IMR-90 (cell line): Measurements from ENCODE around the gene CTTN. TPM values are rescaled to one million over a fixed set of nuclear protein-coding genes. Genes with fewer than 3 reads are reported as not detected.

Source experiments
- ATAC-seq: fragments of 200-7000 bp; cut with Tn5 transposase; 2 replicates; pipeline ENCODE4 v1.9.1; 2020; ENCODE audit warnings: low read depth, mild to moderate bottlenecking, moderate library complexity
- BruUV-seq: library from RNA; stranded (reverse); fragments of 400-500 nt; replicated peaks from 2 replicates; lab custom pipeline; 2021; lab: Mats Ljungman, UMichigan
- CTCF ChIA-PET: fragments of 300-600 bp; formaldehyde crosslinking; extraction: SDS; loops from one replicate; lab custom pipeline; 2021; ENCODE audit warnings: antibody characterized with exemption; lab: Yijun Ruan, JAX
- POLR2A ChIA-PET: fragments of 300-600 bp; sonication (Branson Sonifier 250); formaldehyde crosslinking; loops from one replicate; lab custom pipeline; 2022; ENCODE audit warnings: antibody characterized with exemption; ENCODE audit not compliant: unreplicated experiment; lab: Charles Lee
- DNase-seq: peaks from one replicate; pipeline ENCODE4 v3.0.0; 2013
- H2AFZ ChIP-seq: replicated peaks from 2 replicates; pipeline ENCODE3; 2013; ENCODE audit warnings: low read length, mild to moderate bottlenecking; ENCODE audit not compliant: poor library complexity
- H2AK5ac ChIP-seq: 2 replicates; pipeline ENCODE4 v1.6.1; 2013; ENCODE audit warnings: low read depth, low read length, inconsistent platforms
- H2AK9ac ChIP-seq: replicated peaks from 2 replicates; pipeline ENCODE3; 2013; ENCODE audit warnings: mild to moderate bottlenecking, low read depth, low read length, moderate library complexity; ENCODE audit not compliant: poor library complexity
- H2BK120ac ChIP-seq: 2 replicates; pipeline ENCODE4 v1.6.1; 2013; ENCODE audit warnings: low read depth, low read length, inconsistent platforms
- H2BK15ac ChIP-seq: 3 replicates; pipeline ENCODE4 v1.6.1; 2013; ENCODE audit warnings: low read depth, low read length, inconsistent platforms
- H2BK20ac ChIP-seq: 2 replicates; pipeline ENCODE4 v1.6.1; 2013; ENCODE audit warnings: low read depth, mild to moderate bottlenecking, inconsistent platforms, low read length, moderate library complexity
- H2BK5ac ChIP-seq: 2 replicates; pipeline ENCODE4 v1.6.1; 2013; ENCODE audit warnings: mild to moderate bottlenecking, low read depth, low read length, inconsistent platforms; ENCODE audit not compliant: poor library complexity, severe bottlenecking
- H3K14ac ChIP-seq: replicated peaks from 2 replicates; pipeline ENCODE4 v1.6.1; 2013; ENCODE audit warnings: low read depth, low read length, inconsistent platforms
- H3K18ac ChIP-seq: 2 replicates; pipeline ENCODE4 v1.6.1; 2013; ENCODE audit warnings: low read depth, low read length, control low read depth
- H3K23ac ChIP-seq: 2 replicates; pipeline ENCODE4 v1.6.1; 2013; ENCODE audit warnings: low read depth, low read length, inconsistent platforms
- H3K27ac ChIP-seq: 2 replicates; pipeline ENCODE4 v1.5.1; 2013; ENCODE audit warnings: mild to moderate bottlenecking, control low read depth, low read length; ENCODE audit not compliant: insufficient read depth
- H3K27me3 ChIP-seq: 2 replicates; pipeline ENCODE4 v1.6.1; 2013; ENCODE audit warnings: low read length; ENCODE audit not compliant: control insufficient read depth, insufficient read depth
- H3K36me3 ChIP-seq: 2 replicates; pipeline ENCODE4 v1.6.1; 2013; ENCODE audit warnings: low read length, mixed read lengths; ENCODE audit not compliant: control insufficient read depth, insufficient read depth
- H3K4ac ChIP-seq: 2 replicates; pipeline ENCODE4 v1.6.1; 2013; ENCODE audit warnings: low read depth, low read length, inconsistent platforms
- H3K4me1 ChIP-seq: 2 replicates; pipeline ENCODE4 v1.6.1; 2013; ENCODE audit warnings: low read length, mixed read lengths; ENCODE audit not compliant: control insufficient read depth, insufficient read depth
- H3K4me2 ChIP-seq: 2 replicates; pipeline ENCODE4 v1.6.1; 2013; ENCODE audit warnings: low read depth, mild to moderate bottlenecking, control low read depth, low read length, moderate library complexity
- H3K4me3 ChIP-seq: 2 replicates; pipeline ENCODE4 v1.5.1; 2013; ENCODE audit warnings: low read depth, mild to moderate bottlenecking, control low read depth, low read length, moderate library complexity; ENCODE audit not compliant: insufficient read depth
- H3K56ac ChIP-seq: 2 replicates; pipeline ENCODE4 v1.6.1; 2013; ENCODE audit warnings: low read length, inconsistent platforms; ENCODE audit not compliant: insufficient read depth; ENCODE audit errors: extremely low read depth
- H3K79me1 ChIP-seq, 2 experiments: 2 replicates each; pipeline ENCODE4 v1.6.1; 2013; ENCODE audit warnings: low read length in 2 of 2, inconsistent platforms in 1 of 2, low read depth in 1 of 2
- H3K9ac ChIP-seq: 2 replicates; pipeline ENCODE4 v1.6.1; 2013; ENCODE audit warnings: low read depth, low read length, control low read depth
- H3K9me1 ChIP-seq: 2 replicates; pipeline ENCODE4 v1.6.1; 2013; ENCODE audit warnings: low read length, inconsistent platforms; ENCODE audit not compliant: insufficient read depth
- H3K9me3 ChIP-seq: 2 replicates; pipeline ENCODE4 v1.6.1; 2013; ENCODE audit warnings: low read length; ENCODE audit not compliant: control insufficient read depth, insufficient read depth
- H4K20me1 ChIP-seq: 2 replicates; pipeline ENCODE4 v1.6.1; 2013; ENCODE audit warnings: low read length, inconsistent platforms; ENCODE audit not compliant: insufficient read depth
- H4K5ac ChIP-seq: 2 replicates; pipeline ENCODE4 v1.6.1; 2013; ENCODE audit warnings: mild to moderate bottlenecking, low read depth, low read length, control low read depth
- H4K8ac ChIP-seq, 2 experiments: 2 replicates each; pipeline ENCODE4 v1.6.1; 2013; ENCODE audit warnings: low read depth in 2 of 2, low read length in 2 of 2, control low read depth in 1 of 2, inconsistent platforms in 1 of 2
- H4K91ac ChIP-seq: 2 replicates; pipeline ENCODE4 v1.6.1; 2013; ENCODE audit warnings: low read depth, low read length, inconsistent platforms; ENCODE audit not compliant: insufficient read depth
- BHLHE40 ChIP-seq: fragments of 150-350 bp; IDR thresholded peaks from 2 replicates; pipeline ENCODE4 v1.6.1; 2016; ENCODE audit warnings: mild to moderate bottlenecking, low read depth, low read length
- CEBPB ChIP-seq: IDR thresholded peaks from 2 replicates; pipeline ENCODE4 v1.6.1; 2012; ENCODE audit warnings: low read depth, low read length, improper control_type of control experiment
- CHD1 ChIP-seq: IDR thresholded peaks from 2 replicates; pipeline ENCODE4 v1.6.1; 2012; ENCODE audit warnings: low read depth, low read length, improper control_type of control experiment
- FOS ChIP-seq: fragments of 150-350 bp; IDR thresholded peaks from 2 replicates; pipeline ENCODE4 v1.6.1; 2016; ENCODE audit warnings: low read depth, low read length
- MAFK ChIP-seq: IDR thresholded peaks from 2 replicates; pipeline ENCODE4 v1.6.1; 2012; ENCODE audit warnings: low read depth, low read length, improper control_type of control experiment
- MAZ ChIP-seq: IDR thresholded peaks from 2 replicates; pipeline ENCODE4 v1.6.1; 2012; ENCODE audit warnings: low read depth, mild to moderate bottlenecking, low read length, improper control_type of control experiment, moderate library complexity, borderline replicate concordance
- MXI1 ChIP-seq: IDR thresholded peaks from 2 replicates; pipeline ENCODE4 v1.6.1; 2012; ENCODE audit warnings: low read depth, mild to moderate bottlenecking, low read length, moderate library complexity, borderline replicate concordance
- NFE2L2 ChIP-seq: fragments of 150-350 bp; IDR thresholded peaks from 2 replicates; pipeline ENCODE4 v1.6.1; 2016; ENCODE audit warnings: low read depth, mild to moderate bottlenecking, low read length
- POLR2A ChIP-seq: IDR thresholded peaks from 2 replicates; pipeline ENCODE4 v1.6.1; 2012; ENCODE audit warnings: mild to moderate bottlenecking, low read depth, low read length
- RAD21 ChIP-seq: IDR thresholded peaks from 2 replicates; pipeline ENCODE4 v1.6.1; 2012; ENCODE audit warnings: low read length, improper control_type of control experiment
- RCOR1 ChIP-seq: IDR thresholded peaks from 2 replicates; pipeline ENCODE4 v1.6.1; 2012; ENCODE audit warnings: mild to moderate bottlenecking, low read length, improper control_type of control experiment; ENCODE audit not compliant: insufficient replicate concordance
- RFX5 ChIP-seq: IDR thresholded peaks from 2 replicates; pipeline ENCODE4 v1.8.0; 2012; ENCODE audit warnings: low read depth, mild to moderate bottlenecking, low read length, moderate library complexity
- SMC3 ChIP-seq: fragments of 150-350 bp; IDR thresholded peaks from 2 replicates; pipeline ENCODE4 v1.6.1; 2016; ENCODE audit warnings: low read depth, mild to moderate bottlenecking, antibody characterized with exemption, low read length, moderate library complexity
- WGBS, 2 experiments: methylation state at CpG; one replicate each; pipeline versions ENCODE4 v1.1.5 to v1.1.7; 2013; ENCODE audit warnings: missing lambda C conversion rate in 2 of 2; ENCODE audit not compliant: insufficient read length in 1 of 2; ENCODE audit errors: extremely low coverage in 2 of 2; 5-methylcytosine and 5-hydroxymethylcytosine counted together
- dilution Hi-C: fragments of 300-500 bp; cut with HindIII; formaldehyde crosslinking; loops from one replicate; pipeline ENCODE4 v1.14.3; 2018; ENCODE audit warnings: low sequenced_read_pairs; ENCODE audit not compliant: unreplicated experiment
- in situ Hi-C: fragments of 300-500 bp; cut with MboI; formaldehyde crosslinking; loops from 3 replicates; pipeline ENCODE4 v1.14.3; 2019; ENCODE audit warnings: low sequenced_read_pairs, inconsistent platforms, mixed read lengths
- intact Hi-C: fragments of 100-400 bp; cut with micrococcal nuclease; formaldehyde crosslinking; loops from 2 replicates; pipeline ENCODE4 v1.10.0; 2022
- polyA plus RNA-seq, 3 experiments: library from polyadenylated mRNA; depleted of rRNA; stranded (reverse); fragments of >200 nt; gene quantifications; 2 replicates each; pipeline ENCODE4 v1.2.3, GENCODE V29; 2012; ENCODE audit warnings: low replicate concordance in 1 of 3
- total RNA-seq: library from RNA; depleted of rRNA; stranded (reverse); fragments of >200 nt; gene quantifications from 2 replicates; pipeline ENCODE4 v1.2.3, GENCODE V29; 2012
- TF ChIP-seq, protein P1 (sequence below): fragments of 150-350 bp; IDR thresholded peaks from 2 replicates; pipeline ENCODE4 v1.6.1; 2017; ENCODE audit warnings: mild to moderate bottlenecking, antibody characterized with exemption, low read length, low read depth
- TF ChIP-seq, protein P2 (sequence below): fragments of 150-350 bp; IDR thresholded peaks from 2 replicates; pipeline ENCODE4 v1.6.1; 2016; ENCODE audit warnings: low read depth, mild to moderate bottlenecking, low read length, moderate library complexity, borderline replicate concordance
- TF ChIP-seq, protein P3 (sequence below): conservative IDR thresholded peaks from 2 replicates; pipeline ENCODE4 v1.5.1; 2012; ENCODE audit warnings: mild to moderate bottlenecking, low read depth, low read length, improper control_type of control experiment

Gene CTTN
- total and polyA plus RNA-seq, 2 of the 4 experiments (the other 2 are of a cell fraction), result 287 to 296 TPM

DNA sequence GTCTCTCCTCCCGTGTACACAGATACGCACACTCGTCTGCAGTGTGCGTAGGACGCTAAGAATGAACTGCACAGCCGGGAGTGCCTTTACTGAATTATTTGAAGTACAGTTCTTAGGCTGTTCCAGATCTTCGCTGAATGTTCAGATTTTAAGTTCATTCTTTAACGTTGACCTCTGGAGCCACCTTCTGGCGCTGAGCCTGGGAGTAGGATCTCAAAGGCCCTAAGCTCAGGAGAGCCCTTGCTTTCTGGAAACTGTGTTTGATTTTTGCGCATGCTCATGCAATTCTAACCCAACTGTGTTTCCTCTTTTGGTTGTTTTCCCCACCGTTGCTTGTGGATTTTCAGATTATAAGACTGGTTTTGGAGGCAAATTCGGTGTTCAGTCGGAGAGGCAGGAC is 22.8 kb downstream of the CTTN start:
- in situ Hi-C loops (no loop called here), intact Hi-C loops (no loop called here), dilution Hi-C loops (no loop called here)
- Histone ChIP-seq H2BK15ac (no peak overlapping the region), H4K20me1 (peaks cover 83% of the 10 kb centered on the region), H3K14ac (no peak overlapping the region), H3K4me3 (no peak overlapping the region), H3K4ac (no peak overlapping the region), H3K4me2 (no peak overlapping the region), H4K5ac (no peak overlapping the region), H3K27ac (no peak overlapping the region), H2BK5ac (no peak overlapping the region), H3K18ac (no peak overlapping the region), H3K9ac (no peak overlapping the region), H2BK120ac (no peak overlapping the region), H3K23ac (no peak overlapping the region), H2AFZ (no peak overlapping the region), H3K27me3 (no peaks in the 10 kb centered on the region), H2AK9ac (no peak overlapping the region), H4K8ac (no peak overlapping the region), H3K4me1 (peaks cover 7% of the 10 kb centered on the region; the same call in 1 of the 2 replicates), H3K36me3 (peaks cover 85% of the 10 kb centered on the region), H2AK5ac (no peak overlapping the region), H2BK20ac (no peak overlapping the region), H3K56ac (no peak overlapping the region), H3K9me1 (peaks cover 25% of the 10 kb centered on the region), H3K9me3 (no peaks in the 10 kb centered on the region), H4K91ac (no peak overlapping the region), H3K79me1 (peaks cover 19 to 86% of the 10 kb centered on the region in 2 experiments)
- ATAC-seq (no peak), DNase-seq (no peak)
- ChIA-PET CTCF (no interaction called here), POLR2A (no interaction called here)
- no TSS peak for BruUV-seq
- TF ChIP-seq POLR2A, result no peak
- no peak for TF ChIP-seq RFX5
- TF ChIP-seq, protein P1, sequence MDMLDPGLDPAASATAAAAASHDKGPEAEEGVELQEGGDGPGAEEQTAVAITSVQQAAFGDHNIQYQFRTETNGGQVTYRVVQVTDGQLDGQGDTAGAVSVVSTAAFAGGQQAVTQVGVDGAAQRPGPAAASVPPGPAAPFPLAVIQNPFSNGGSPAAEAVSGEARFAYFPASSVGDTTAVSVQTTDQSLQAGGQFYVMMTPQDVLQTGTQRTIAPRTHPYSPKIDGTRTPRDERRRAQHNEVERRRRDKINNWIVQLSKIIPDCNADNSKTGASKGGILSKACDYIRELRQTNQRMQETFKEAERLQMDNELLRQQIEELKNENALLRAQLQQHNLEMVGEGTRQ, result no peak
- TF ChIP-seq MAFK, result no peak
- TF ChIP-seq CEBPB, result no peak
- TF ChIP-seq, protein P2, sequence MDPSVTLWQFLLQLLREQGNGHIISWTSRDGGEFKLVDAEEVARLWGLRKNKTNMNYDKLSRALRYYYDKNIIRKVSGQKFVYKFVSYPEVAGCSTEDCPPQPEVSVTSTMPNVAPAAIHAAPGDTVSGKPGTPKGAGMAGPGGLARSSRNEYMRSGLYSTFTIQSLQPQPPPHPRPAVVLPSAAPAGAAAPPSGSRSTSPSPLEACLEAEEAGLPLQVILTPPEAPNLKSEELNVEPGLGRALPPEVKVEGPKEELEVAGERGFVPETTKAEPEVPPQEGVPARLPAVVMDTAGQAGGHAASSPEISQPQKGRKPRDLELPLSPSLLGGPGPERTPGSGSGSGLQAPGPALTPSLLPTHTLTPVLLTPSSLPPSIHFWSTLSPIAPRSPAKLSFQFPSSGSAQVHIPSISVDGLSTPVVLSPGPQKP, result no peak
- TF ChIP-seq MAZ, result no peak
- TF ChIP-seq NFE2L2, result no peak
- TF ChIP-seq, protein P3, sequence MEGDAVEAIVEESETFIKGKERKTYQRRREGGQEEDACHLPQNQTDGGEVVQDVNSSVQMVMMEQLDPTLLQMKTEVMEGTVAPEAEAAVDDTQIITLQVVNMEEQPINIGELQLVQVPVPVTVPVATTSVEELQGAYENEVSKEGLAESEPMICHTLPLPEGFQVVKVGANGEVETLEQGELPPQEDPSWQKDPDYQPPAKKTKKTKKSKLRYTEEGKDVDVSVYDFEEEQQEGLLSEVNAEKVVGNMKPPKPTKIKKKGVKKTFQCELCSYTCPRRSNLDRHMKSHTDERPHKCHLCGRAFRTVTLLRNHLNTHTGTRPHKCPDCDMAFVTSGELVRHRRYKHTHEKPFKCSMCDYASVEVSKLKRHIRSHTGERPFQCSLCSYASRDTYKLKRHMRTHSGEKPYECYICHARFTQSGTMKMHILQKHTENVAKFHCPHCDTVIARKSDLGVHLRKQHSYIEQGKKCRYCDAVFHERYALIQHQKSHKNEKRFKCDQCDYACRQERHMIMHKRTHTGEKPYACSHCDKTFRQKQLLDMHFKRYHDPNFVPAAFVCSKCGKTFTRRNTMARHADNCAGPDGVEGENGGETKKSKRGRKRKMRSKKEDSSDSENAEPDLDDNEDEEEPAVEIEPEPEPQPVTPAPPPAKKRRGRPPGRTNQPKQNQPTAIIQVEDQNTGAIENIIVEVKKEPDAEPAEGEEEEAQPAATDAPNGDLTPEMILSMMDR, result no peak
- no peak for TF ChIP-seq BHLHE40
- no peak for TF ChIP-seq MXI1
- no peak for TF ChIP-seq SMC3
- TF ChIP-seq FOS, result no peak
- no peak for TF ChIP-seq RAD21
- no peak for TF ChIP-seq RCOR1
- no peak for TF ChIP-seq CHD1
- WGBS, 2 experiments, result 87% methylated on average over 6 of the region's 13 CpGs; no CpG with 5 or more reads in 1 of the 2 experiments
